Measurements from ENCODE around the gene MYO3A.

DNA sequence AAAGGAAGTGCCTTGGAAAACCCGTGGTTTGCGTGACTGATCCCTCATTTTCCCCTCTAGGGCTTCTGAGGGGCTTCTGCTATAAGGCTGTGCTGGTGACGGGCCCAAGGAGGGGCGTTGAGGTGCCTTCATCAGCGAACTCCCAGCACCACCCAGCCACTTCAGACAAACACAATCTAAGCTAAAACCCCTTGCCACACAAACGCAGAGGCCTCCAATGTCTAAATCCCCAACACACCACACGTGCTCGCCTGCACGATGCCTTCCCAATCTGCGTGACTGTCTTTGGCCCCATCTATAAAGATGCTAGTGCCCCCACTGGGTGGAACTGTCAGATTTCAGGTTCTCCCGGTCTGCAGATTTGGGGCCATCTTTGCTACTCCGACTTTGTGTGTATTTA, 278.5 kb downstream of the MYO3A start:
- TF ChIP-seq POLR2AphosphoS5 (IDR thresholded peaks at IDR 0.05; ENCODE audit: insufficient read depth, low read depth, low read length) (no peak), POLR2A (IDR thresholded peaks at IDR 0.05; ENCODE audit: low read depth, low read length) (no peak), MYC (IDR thresholded peaks at IDR 0.05; ENCODE audit: low read depth, low read length) (no peak), EZH2 (IDR thresholded peaks at IDR 0.05; ENCODE audit: borderline replicate concordance, low read depth, low read length, severe bottlenecking) (no peak)
- TF ChIP-seq, protein P1, sequence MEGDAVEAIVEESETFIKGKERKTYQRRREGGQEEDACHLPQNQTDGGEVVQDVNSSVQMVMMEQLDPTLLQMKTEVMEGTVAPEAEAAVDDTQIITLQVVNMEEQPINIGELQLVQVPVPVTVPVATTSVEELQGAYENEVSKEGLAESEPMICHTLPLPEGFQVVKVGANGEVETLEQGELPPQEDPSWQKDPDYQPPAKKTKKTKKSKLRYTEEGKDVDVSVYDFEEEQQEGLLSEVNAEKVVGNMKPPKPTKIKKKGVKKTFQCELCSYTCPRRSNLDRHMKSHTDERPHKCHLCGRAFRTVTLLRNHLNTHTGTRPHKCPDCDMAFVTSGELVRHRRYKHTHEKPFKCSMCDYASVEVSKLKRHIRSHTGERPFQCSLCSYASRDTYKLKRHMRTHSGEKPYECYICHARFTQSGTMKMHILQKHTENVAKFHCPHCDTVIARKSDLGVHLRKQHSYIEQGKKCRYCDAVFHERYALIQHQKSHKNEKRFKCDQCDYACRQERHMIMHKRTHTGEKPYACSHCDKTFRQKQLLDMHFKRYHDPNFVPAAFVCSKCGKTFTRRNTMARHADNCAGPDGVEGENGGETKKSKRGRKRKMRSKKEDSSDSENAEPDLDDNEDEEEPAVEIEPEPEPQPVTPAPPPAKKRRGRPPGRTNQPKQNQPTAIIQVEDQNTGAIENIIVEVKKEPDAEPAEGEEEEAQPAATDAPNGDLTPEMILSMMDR (IDR thresholded peaks at IDR 0.05; ENCODE audit: extremely low read depth in 1 of 2, insufficient read depth in 1 of 2, low read depth in 1 of 2, low read length in 2 of 2), result no peak

Data from endothelial cell of umbilical vein (primary cell).